GM21529 (cell line): ENCODE measurements around the gene RAP1A.
"Not testable (repeated sequence)": the region's sequence is repeated elsewhere in the genome, so short reads cannot be mapped to it uniquely, and the experiment has no call there.

Experiments
- ATAC-seq: cut with Tn5 transposase; IDR thresholded peaks from one replicate; pipeline ENCODE4 v1.9.1; 2021; ENCODE audit not compliant: unreplicated experiment

RAP1A gene

DNA sequence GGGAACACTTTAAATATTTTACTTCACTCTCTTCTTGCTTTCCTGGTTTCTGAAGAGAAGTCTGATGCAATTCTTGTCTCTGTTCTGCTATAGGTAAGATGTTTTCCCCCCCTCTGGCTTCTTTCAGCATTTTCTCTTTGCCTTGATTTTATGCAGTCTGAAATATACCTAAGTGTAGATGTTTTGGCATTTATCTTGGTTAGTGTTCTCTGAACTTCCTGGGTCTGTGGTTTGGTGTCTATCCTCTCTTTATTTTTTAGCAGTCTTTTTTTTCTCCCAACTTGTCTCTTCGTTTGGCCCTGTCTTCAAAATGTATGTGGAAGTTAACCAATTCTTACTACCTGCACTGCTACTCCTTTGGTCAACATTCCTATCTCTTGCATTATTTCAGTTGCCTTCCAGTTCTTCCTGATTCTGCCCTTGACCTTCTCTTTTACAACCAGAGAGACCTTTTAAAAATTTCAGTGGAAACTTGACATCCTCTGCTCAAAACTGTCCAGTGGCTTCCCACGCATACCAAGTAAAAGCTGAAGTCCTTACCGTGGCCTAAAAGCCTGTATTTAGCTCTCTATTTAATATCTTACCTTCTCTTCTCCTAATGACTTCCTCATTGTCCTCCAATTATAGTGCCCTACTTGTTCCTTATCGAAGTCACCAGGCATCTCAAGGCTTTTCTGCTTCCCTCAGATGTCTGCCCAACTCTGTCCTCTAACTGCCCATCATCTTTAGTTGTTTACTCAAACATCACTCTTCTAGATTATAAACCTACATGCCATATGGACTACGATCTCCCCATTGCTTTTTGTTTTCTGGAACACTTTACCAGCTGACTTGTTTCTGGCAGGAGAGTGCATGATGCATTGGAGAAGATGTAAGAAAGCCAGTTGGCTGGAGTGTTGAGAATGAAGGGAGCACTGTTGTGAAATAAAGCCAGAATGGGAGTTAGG lies 40.9 kb downstream of the RAP1A start:
- no peak for ATAC-seq

DNA sequence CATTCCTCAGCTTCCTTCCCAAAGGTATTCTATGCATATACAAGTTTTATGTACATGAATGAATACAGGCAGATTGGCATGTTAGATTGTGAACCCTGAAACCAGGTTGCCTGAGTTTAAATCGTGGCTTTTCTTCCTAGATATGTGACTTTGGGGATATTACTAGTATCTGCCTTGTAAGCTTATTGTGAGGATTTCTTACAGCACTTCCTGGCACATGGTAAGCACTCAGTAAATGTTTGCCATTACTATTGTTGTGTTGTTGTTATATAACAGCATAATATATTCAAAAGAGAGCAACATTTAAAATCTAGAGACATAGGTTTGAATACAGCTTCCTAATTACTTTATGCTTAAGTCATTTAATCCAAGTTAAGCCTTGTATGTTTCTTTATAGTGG lies 45.1 kb downstream of the RAP1A start:
- no peak for ATAC-seq

GRCh38 chr1:111665497-111665896 lies 45.9 kb downstream of the RAP1A start:
- no peak for ATAC-seq

- no peak for ATAC-seq
These were observed 47.2 kb downstream of the RAP1A start for GRCh38 chr1:111666828-111667227.

DNA sequence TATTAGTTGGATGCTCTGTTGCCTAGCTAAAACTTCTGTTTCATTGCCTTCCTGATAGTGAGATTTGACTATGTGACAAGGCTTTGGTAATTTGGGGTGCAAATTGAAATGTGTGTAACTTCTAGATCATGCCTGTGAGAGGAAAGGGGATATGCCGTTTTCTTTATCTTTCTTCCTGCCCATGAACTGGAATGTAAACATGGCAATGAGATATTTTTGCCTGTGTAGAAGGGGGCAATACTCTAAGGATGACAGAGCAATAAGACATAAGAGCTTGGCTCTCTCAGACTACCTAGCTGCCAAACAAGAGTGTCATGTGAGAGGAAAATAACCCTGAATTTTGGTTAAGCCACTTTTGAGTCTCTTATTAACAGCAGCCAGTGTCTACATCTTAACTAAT lies 49.7 kb downstream of the RAP1A start:
- ATAC-seq = no peak

DNA sequence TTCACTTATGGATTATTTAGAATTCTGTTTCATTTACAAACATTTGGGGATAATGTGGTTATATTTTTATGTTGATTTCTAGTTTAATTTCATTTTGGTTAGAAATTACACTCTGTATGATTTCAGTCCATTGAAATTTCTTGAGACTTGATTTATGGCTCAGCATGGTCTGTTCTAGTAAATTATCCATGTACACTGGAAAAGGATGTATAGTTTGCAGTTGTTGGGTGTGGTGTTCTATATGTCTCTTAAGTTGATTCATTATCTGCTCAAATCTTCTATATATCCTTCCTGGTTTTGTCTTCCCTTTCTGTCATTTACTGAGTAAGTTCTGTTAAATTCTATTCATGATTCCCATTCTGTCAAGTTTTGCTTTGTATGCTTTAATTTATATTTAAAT lies 52.3 kb downstream of the RAP1A start:
- no peak for ATAC-seq

- no peak for ATAC-seq
These were observed 52.7 kb downstream of the RAP1A start for GRCh38 chr1:111672331-111672730.

- ATAC-seq = no peak
These were observed 58.0 kb downstream of the RAP1A start for GRCh38 chr1:111677604-111678003.

DNA sequence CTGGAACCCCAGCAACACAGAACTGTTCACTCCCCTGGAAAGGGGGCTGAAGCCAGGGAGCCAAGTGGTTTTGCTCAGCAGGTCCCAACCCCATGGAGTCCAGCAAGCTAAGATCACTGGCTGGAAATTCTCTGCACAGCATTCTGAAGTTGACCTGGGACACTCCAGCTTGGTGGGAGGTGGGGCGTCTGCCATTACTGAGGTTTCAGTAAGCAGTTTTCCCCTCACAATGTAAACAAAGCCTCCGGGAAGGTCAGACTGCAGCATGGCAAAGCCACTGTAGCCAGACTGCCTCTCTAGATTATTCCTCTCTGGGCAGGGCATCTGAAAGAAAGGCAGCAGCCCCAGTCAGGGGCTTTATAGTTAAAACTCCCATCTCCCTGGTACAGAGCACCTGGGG lies 60.0 kb downstream of the RAP1A start:
- ATAC-seq = no peak

- not testable (repeated sequence) for ATAC-seq
These were observed 60.7 kb downstream of the RAP1A start for GRCh38 chr1:111680212-111680800.

- not testable (repeated sequence) for ATAC-seq
These were observed 65.9 kb downstream of the RAP1A start for GRCh38 chr1:111685293-111686153.

DNA sequence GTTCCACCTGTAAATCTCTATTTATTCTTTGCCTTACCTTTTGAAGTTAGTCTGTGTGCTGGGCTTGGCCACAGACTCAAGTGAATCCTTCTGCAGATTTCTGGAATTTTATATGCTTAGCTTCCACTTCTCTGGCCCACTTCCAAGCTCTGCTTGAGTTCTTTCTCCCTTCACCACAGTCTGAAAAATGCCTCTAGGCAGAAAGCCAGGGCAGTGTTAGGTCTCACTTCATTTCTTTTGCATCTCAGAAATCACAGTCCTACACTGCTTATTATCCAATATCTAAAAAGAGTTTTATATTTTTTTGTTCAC lies 70.7 kb downstream of the RAP1A start:
- no peak for ATAC-seq

- ATAC-seq = no peak
These were observed 72.3 kb downstream of the RAP1A start for GRCh38 chr1:111691886-111692285.

DNA sequence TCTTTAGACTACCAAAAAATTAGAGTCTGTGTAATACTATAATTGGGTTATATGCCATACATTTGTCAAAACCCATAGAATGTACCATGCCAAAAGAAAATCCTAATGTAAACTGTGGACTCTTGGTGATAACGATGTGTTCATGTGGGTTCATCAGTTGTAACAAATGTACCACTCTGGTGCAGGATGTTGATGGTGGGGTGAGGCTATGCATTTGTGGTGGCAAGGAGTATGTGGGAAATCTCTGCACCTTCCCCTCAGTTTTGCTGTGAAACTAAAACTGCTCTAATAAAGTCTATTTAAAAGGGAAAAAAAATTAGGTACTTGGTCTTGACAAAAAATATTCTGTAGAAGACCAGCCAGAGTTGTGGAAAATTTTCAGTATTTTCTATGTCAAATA lies 76.2 kb downstream of the RAP1A start:
- no peak for ATAC-seq

DNA sequence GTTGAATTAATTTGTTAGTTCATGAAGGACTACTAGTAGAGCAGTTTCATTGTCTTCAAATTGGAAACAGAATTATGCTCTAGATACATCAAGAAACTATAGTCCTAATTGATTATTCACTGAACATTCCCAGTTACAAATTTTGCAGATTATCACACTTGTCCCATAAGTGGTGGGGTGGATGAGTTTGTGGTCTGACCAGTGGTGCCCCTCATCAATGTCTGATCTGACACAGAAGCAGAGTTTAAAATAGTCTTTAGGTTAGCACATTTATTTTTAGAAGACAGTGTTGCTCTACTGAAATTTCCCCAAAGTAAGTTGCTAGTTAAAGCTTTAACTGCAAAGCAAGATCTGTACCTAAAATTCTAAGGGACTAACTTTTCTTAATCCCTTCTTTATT lies 76.7 kb downstream of the RAP1A start:
- ATAC-seq = no peak

GRCh38 chr1:111699268-111699667 lies 79.7 kb downstream of the RAP1A start:
- ATAC-seq = no peak

- no peak for ATAC-seq
These were observed 83.0 kb downstream of the RAP1A start for GRCh38 chr1:111702504-111703050.

GRCh38 chr1:111704240-111704639 lies 84.7 kb downstream of the RAP1A start:
- no peak for ATAC-seq

GRCh38 chr1:111704776-111705175 lies 85.2 kb downstream of the RAP1A start:
- no peak for ATAC-seq

- ATAC-seq = no peak
These were observed 86.3 kb downstream of the RAP1A start for GRCh38 chr1:111705841-111706240.

DNA sequence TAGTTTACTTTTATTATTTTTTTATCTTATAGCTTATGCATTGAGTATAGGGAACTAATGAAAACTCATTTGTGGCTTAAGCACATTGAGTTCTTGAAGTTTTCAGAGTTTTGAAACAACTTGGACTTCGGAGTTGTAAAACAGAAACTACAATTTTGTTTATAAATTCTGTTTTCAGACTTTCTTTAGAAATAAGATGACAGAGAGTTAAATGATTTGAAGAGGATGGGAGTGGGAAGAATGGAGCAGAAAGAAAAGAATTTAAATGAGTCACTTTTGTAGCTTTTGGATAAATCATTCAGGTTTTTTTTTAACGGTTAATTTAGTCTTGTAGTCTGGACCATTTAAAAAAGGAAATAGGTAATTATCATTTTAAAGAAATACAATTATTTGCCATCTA lies 87.3 kb downstream of the RAP1A start:
- ATAC-seq = no peak
